SU-DHL-6 (cell line): Measurements from ENCODE around the gene MAST2.
"Not testable (repeated sequence)": the region's sequence is repeated elsewhere in the genome, so short reads cannot be mapped to it uniquely, and the experiment has no call there.

Experiments
- H2AFZ ChIP-seq: fragments of 200-600 bp; sonication (generic); 2 replicates; pipeline ENCODE4 v1.6.1; 2014; ENCODE audit warnings: low read depth, mild to moderate bottlenecking, moderate library complexity, mixed read lengths, antibody characterized with exemption, low read length; ENCODE audit not compliant: severe bottlenecking
- H3F3A ChIP-seq: fragments of 200-600 bp; shearing (Covaris generic); 2 replicates; pipeline ENCODE4 v1.6.0; 2016; ENCODE audit warnings: antibody characterized with exemption, mild to moderate bottlenecking; ENCODE audit not compliant: insufficient read depth
- H3K27ac ChIP-seq: fragments of 200-600 bp; sonication (generic); 2 replicates; pipeline ENCODE4 v1.5.1; 2016; ENCODE audit warnings: low read depth, mild to moderate bottlenecking, low read length, moderate library complexity, mixed read lengths
- H3K27me3 ChIP-seq: fragments of 200-600 bp; sonication (generic), shearing (Covaris generic); 2 replicates; pipeline ENCODE4 v1.6.0; 2014; ENCODE audit warnings: mild to moderate bottlenecking, low read length
- H3K36me3 ChIP-seq: fragments of 200-600 bp; sonication (generic); 2 replicates; pipeline ENCODE4 v1.6.1; 2014; ENCODE audit warnings: mild to moderate bottlenecking, low read length, mixed read lengths
- H3K4me2 ChIP-seq: fragments of 300-600, 200-600 bp; shearing (Covaris generic), sonication (generic); 2 replicates; pipeline ENCODE4 v1.6.0; 2014; ENCODE audit warnings: low read length, low read depth, mild to moderate bottlenecking; ENCODE audit not compliant: poor library complexity, severe bottlenecking
- H3K4me3 ChIP-seq: fragments of 200-600 bp; sonication (generic); 2 replicates; pipeline ENCODE4 v1.5.1; 2014; ENCODE audit warnings: antibody characterized with exemption, low read length, mild to moderate bottlenecking, mixed read lengths; ENCODE audit not compliant: insufficient read depth, poor library complexity, severe bottlenecking
- H3K79me2 ChIP-seq: fragments of 200-600 bp; sonication (generic); 2 replicates; pipeline ENCODE4 v1.6.1; 2014; ENCODE audit warnings: mild to moderate bottlenecking, low read length, moderate library complexity; ENCODE audit not compliant: insufficient read depth
- H3K9ac ChIP-seq: fragments of 200-600 bp; sonication (generic); 2 replicates; pipeline ENCODE4 v1.7.0; 2014; ENCODE audit warnings: mild to moderate bottlenecking, low read length
- H3K9me2 ChIP-seq: fragments of 200-600 bp; sonication (generic); replicated peaks from 2 replicates; pipeline ENCODE4 v1.6.1; 2014; ENCODE audit warnings: low read length; ENCODE audit not compliant: insufficient read depth
- H3K9me3 ChIP-seq: fragments of 200-600 bp; sonication (generic); 2 replicates; pipeline ENCODE4 v1.6.1; 2014; ENCODE audit warnings: low read length, mixed read lengths; ENCODE audit not compliant: insufficient read depth
- H4K20me1 ChIP-seq: fragments of 200-600 bp; sonication (generic); 2 replicates; pipeline ENCODE4 v1.6.1; 2014; ENCODE audit warnings: low read depth, mild to moderate bottlenecking, antibody characterized with exemption, low read length, moderate library complexity, mixed read lengths
- EZH2phosphoT487 ChIP-seq: fragments of 200-600 bp; sonication (generic), shearing (Covaris generic); conservative IDR thresholded peaks from 2 replicates; pipeline ENCODE4 v1.6.1; 2018; ENCODE audit warnings: mild to moderate bottlenecking, antibody characterized with exemption, low read length, moderate library complexity, mixed read lengths
- TF ChIP-seq, protein P1 (sequence below): fragments of 200-600 bp; sonication (generic); IDR thresholded peaks from one replicate; pipeline ENCODE4 v1.5.1; 2017; ENCODE audit warnings: antibody characterized with exemption, mild to moderate bottlenecking, low read length, moderate library complexity; ENCODE audit not compliant: insufficient read depth, poor library complexity, severe bottlenecking

Gene MAST2

DNA sequence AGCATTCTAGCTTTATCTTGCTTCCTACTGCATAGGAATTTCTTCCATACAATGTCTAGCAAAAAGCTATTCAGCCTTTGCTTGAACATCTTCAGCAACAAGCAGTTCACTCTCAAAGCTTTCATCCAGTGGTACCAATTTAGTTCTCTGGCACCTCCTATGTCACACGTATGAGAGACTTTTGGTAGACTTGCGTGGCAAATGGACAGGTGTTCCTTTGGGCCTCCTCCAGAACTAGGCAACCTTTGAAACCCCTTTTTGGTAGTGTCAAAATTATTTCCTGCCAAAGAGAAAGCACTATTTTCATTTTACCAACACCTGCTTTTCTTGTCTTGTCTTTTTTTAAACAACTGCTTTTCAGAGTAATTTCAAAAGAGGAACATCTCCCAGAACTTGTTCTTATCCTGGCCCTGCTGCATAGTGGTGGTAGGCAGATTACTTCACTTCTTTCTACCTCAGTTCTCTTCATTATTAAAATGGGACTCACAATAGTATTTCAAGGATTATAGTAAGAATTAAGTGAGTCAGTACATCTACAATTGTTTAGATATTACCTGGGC, 122.4 kb downstream of the MAST2 start:
- peaks cover 62% of the 10 kb centered on the region for H3K79me2 ChIP-seq
- H3F3A ChIP-seq: peaks cover 39% of the 10 kb centered on the region
- no peaks in the 10 kb centered on the region for H3K9me3 ChIP-seq
- peak overlapping the region; percentile 13; the same call in 1 of the 2 replicates for H3K9ac ChIP-seq
- peak overlapping the region; percentile 55 for H3K4me2 ChIP-seq
- no peaks in the 10 kb centered on the region for H3K36me3 ChIP-seq
- no peaks in the 10 kb centered on the region for H4K20me1 ChIP-seq
- no peak overlapping the region for H3K4me3 ChIP-seq
- H3K9me2 ChIP-seq: no peaks in the 10 kb centered on the region
- no peaks in the 10 kb centered on the region for H3K27me3 ChIP-seq
- H3K27ac ChIP-seq: peak overlapping the region; percentile 83
- no peak overlapping the region for H2AFZ ChIP-seq
- no peak for TF ChIP-seq EZH2phosphoT487
- TF ChIP-seq, protein P1, sequence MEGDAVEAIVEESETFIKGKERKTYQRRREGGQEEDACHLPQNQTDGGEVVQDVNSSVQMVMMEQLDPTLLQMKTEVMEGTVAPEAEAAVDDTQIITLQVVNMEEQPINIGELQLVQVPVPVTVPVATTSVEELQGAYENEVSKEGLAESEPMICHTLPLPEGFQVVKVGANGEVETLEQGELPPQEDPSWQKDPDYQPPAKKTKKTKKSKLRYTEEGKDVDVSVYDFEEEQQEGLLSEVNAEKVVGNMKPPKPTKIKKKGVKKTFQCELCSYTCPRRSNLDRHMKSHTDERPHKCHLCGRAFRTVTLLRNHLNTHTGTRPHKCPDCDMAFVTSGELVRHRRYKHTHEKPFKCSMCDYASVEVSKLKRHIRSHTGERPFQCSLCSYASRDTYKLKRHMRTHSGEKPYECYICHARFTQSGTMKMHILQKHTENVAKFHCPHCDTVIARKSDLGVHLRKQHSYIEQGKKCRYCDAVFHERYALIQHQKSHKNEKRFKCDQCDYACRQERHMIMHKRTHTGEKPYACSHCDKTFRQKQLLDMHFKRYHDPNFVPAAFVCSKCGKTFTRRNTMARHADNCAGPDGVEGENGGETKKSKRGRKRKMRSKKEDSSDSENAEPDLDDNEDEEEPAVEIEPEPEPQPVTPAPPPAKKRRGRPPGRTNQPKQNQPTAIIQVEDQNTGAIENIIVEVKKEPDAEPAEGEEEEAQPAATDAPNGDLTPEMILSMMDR: no peak

GRCh38 chr1:45926330-45926729, 122.9 kb downstream of the MAST2 start:
- Histone ChIP-seq H3F3A (peaks cover 42% of the 10 kb centered on the region), H3K9ac (no peak overlapping the region), H3K27me3 (no peaks in the 10 kb centered on the region), H3K9me2 (no peaks in the 10 kb centered on the region), H3K4me2 (peak overlapping the region; percentile 55), H3K79me2 (peaks cover 67% of the 10 kb centered on the region), H3K4me3 (no peak overlapping the region), H3K27ac (peak overlapping the region; percentile 83), H3K9me3 (no peaks in the 10 kb centered on the region), H3K36me3 (no peaks in the 10 kb centered on the region), H2AFZ (no peak overlapping the region), H4K20me1 (no peaks in the 10 kb centered on the region)
- TF ChIP-seq, protein P1: no peak
- TF ChIP-seq EZH2phosphoT487: no peak

DNA sequence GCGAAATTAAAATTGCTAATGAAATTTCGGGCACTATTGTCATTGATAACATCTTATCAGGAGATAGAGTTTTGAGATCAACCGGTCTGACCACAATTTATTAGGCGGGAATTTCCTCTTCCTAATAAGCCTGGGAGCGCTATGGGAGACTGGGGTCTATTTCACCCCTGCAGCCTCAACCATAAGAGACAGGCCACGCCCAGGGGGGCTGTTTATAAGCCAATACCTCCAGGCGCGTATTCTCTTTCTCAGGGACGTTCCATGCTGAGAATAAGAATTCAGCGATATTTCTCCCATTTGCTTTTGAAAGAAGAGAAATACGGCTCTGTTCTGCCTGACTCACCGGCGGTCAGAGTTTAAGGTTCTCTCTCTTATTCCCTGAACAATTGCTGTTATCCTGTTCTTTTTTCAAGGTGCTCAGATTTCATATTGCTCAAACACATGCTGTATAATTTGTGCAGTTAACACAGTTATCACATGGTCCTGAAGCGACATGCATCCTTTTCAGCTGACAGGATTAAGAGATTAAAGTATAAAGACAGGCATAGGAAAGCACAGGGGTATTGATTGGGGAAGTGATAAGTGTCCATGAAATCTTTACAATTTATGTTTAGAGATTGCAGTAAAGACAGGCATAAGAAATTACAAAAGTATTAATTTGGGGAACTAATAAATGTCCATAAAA, 124.0 kb downstream of the MAST2 start:
- H3K9me2 ChIP-seq, H2AFZ ChIP-seq, H3K9me3 ChIP-seq, H3K4me2 ChIP-seq, H3K27ac ChIP-seq, H3K9ac ChIP-seq, H3K36me3 ChIP-seq, H3K27me3 ChIP-seq, H3K4me3 ChIP-seq, H4K20me1 ChIP-seq: not testable (repeated sequence)
- Histone ChIP-seq H3K79me2 (peaks cover 71% of the 10 kb centered on the region), H3F3A (peaks cover 47% of the 10 kb centered on the region)

DNA sequence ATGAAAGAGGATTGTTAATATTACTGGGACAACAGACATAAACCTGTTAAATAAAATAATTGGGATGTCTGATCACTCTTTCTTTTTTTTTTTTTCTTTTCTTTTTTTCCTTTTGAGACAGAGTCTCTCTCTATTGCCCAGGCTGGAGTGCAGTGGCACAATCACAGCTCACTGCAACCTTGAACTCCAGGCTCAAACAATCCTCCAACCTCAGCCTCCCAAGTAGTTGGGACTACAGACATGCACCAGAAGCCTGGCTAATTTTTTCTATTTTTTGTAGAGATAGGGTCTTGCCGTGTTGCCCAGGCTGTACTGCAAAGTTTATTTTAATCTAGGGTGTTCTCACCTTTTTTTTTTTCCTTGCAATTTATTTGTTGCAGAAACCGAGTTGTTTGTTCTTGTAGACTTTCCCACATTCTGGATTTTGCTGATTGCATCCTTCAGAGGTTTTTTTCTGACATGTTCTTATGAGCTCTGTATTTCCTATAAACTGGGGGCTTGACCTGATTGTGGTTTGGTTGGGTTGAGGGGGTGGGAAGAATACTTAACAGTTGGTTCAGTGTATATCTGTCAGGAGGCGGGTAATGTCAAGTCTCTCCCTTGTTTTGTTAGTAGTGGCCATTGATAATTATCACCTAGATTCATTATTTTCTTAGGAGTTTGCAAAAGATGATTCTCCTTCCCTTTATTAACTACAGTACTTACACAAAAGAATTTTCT, 125.2 kb downstream of the MAST2 start:
- H2AFZ ChIP-seq: no peak overlapping the region
- no peak for TF ChIP-seq EZH2phosphoT487
- TF ChIP-seq, protein P1: no peak
- H4K20me1 ChIP-seq: no peaks in the 10 kb centered on the region

More for the DNA sequence above, 125.2 kb downstream of the MAST2 start:
- H3K9ac ChIP-seq: no peak overlapping the region
- H3K36me3 ChIP-seq: no peaks in the 10 kb centered on the region
- H3K79me2 ChIP-seq: peaks cover 69% of the 10 kb centered on the region
- no peaks in the 10 kb centered on the region for H3K9me2 ChIP-seq
- H3K9me3 ChIP-seq: no peaks in the 10 kb centered on the region
- no peak overlapping the region for H3K4me3 ChIP-seq
- peak overlapping the region; percentile 57 for H3K27ac ChIP-seq
- peaks cover 55% of the 10 kb centered on the region for H3F3A ChIP-seq
- no peak overlapping the region for H3K4me2 ChIP-seq
- H3K27me3 ChIP-seq: no peaks in the 10 kb centered on the region
